K562 (cell line): ENCODE results near the gene DHRS3. TPM values are rescaled to one million over a fixed set of nuclear protein-coding genes. Genes with fewer than 3 reads are reported as not detected.

Experiments used
- ATAC-seq: fragments of 200-7000 bp; cut with Tn5 transposase; 3 replicates; pipeline ENCODE4 v1.9.1; 2020; ENCODE audit warnings: moderate library complexity
- BruUV-seq: library from RNA; stranded (reverse); fragments of 400-500 nt; replicated peaks from 2 replicates; lab custom pipeline; 2021; lab: Mats Ljungman, UMichigan
- CTCF ChIA-PET: fragments of 300-600 bp; formaldehyde crosslinking; extraction: SDS; loops from one replicate; lab custom pipeline; 2021; ENCODE audit warnings: low intra/inter-chr PET ratio; lab: Yijun Ruan, JAX
- POLR2A ChIA-PET: fragments of 300-600, 350-650 bp; sonication (Branson Sonifier 250); formaldehyde crosslinking; extraction: SDS; loops from one replicate; lab custom pipeline; 2021; ENCODE audit warnings: antibody characterized with exemption, inconsistent platforms; lab: Yijun Ruan, JAX
- DNase-seq, 4 experiments: peaks; one replicate each; pipeline versions ENCODE4 v3.0.0 to v3.0.0-alpha.2; 2011 to 2018; ENCODE audit warnings: low spot score in 3 of 4, mixed read lengths in 3 of 4; ENCODE audit errors: extremely low read depth in 1 of 4
- FAIRE-seq: peaks from 2 replicates; lab custom pipeline; 2011; peaks lifted over from hg19 to GRCh38; lab: Jason Lieb, UNC
- H2AFZ ChIP-seq: 2 replicates; pipeline ENCODE4 v1.6.0; 2011; ENCODE audit warnings: low read depth, low read length, control low read depth, inconsistent platforms
- H3K27ac ChIP-seq: fragments of 200-600 bp; 3 replicates; pipeline ENCODE4 v1.8.0; 2011; ENCODE audit warnings: low read depth, mild to moderate bottlenecking, control low read depth, inconsistent platforms, low read length, moderate library complexity, mixed read lengths; ENCODE audit errors: extremely low read depth
- H3K27me3 ChIP-seq, 2 experiments: fragments of 300-600 bp in 1 of 2; 2 replicates in 1 of 2; 3 replicates in 1 of 2; pipeline versions ENCODE4 v1.6.0 to v1.8.0; 2011; ENCODE audit warnings: inconsistent platforms in 2 of 2, low read length in 2 of 2, mild to moderate bottlenecking in 1 of 2, mixed read lengths in 1 of 2, moderate library complexity in 1 of 2; ENCODE audit not compliant: control insufficient read depth in 2 of 2, insufficient read depth in 2 of 2
- H3K36me3 ChIP-seq: fragments of 300-600 bp; 3 replicates; pipeline ENCODE4 v1.8.0; 2011; ENCODE audit warnings: mild to moderate bottlenecking, low read length, inconsistent platforms; ENCODE audit not compliant: control insufficient read depth, insufficient read depth
- H3K4me1 ChIP-seq, 2 experiments: fragments of 200-600 bp in 1 of 2; replicated peaks in 1 of 2; 2 replicates in 1 of 2; 3 replicates in 1 of 2; pipeline versions ENCODE4 v1.5.1 to v1.8.0; 2011; ENCODE audit warnings: inconsistent platforms in 2 of 2, low read length in 2 of 2, mild to moderate bottlenecking in 1 of 2, mixed read lengths in 1 of 2, moderate library complexity in 1 of 2; ENCODE audit not compliant: control insufficient read depth in 2 of 2, insufficient read depth in 2 of 2
- H3K4me2 ChIP-seq: 2 replicates; pipeline ENCODE4 v1.6.1; 2011; ENCODE audit warnings: low read length, control low read depth, inconsistent platforms, mixed read lengths; ENCODE audit not compliant: insufficient read depth
- H3K4me3 ChIP-seq: fragments of 200-600 bp; sonication (generic), shearing (Covaris generic); 2 replicates; pipeline ENCODE4 v1.5.1; 2016; ENCODE audit warnings: control low read depth, inconsistent platforms
- H3K79me2 ChIP-seq: fragments of 200-600 bp; 3 replicates; pipeline ENCODE4 v1.8.0; 2011; ENCODE audit warnings: low read length, inconsistent platforms; ENCODE audit not compliant: control insufficient read depth, insufficient read depth
- H3K9ac ChIP-seq, 2 experiments: 2 replicates each; pipeline versions ENCODE4 v1.6.0 to v1.6.1; 2011; ENCODE audit warnings: low read depth in 2 of 2, low read length in 2 of 2, control low read depth in 1 of 2, inconsistent platforms in 1 of 2, mild to moderate bottlenecking in 1 of 2, mixed read lengths in 1 of 2; ENCODE audit not compliant: insufficient read depth in 1 of 2
- H3K9me1 ChIP-seq: one replicate; pipeline ENCODE4 v1.6.0; 2011; ENCODE audit warnings: inconsistent platforms, mild to moderate bottlenecking, low read length, moderate library complexity; ENCODE audit not compliant: control insufficient read depth, insufficient read depth
- H3K9me3 ChIP-seq: replicated peaks from 2 replicates; pipeline ENCODE4 v1.5.1; 2011; ENCODE audit warnings: low read depth, low read length, inconsistent platforms; ENCODE audit not compliant: control insufficient read depth, insufficient read depth
- H4K20me1 ChIP-seq: replicated peaks from 2 replicates; pipeline ENCODE4 v1.6.1; 2011; ENCODE audit warnings: low read length, inconsistent platforms, mixed read lengths; ENCODE audit not compliant: control insufficient read depth, insufficient read depth
- POLR2B ChIP-seq: fragments of 450-650 bp; IDR thresholded peaks from 2 replicates; pipeline ENCODE4 v1.6.1; 2018; ENCODE audit warnings: low read depth; ENCODE audit not compliant: partially characterized antibody
- RBM15 ChIP-seq: fragments of 200-400 bp; formaldehyde crosslinking; IDR thresholded peaks from 2 replicates; pipeline ENCODE4 v1.6.1; 2018; ENCODE audit warnings: mild to moderate bottlenecking, low read length, moderate library complexity; ENCODE audit not compliant: insufficient read depth
- ZFP36 ChIP-seq: fragments of 150-350 bp; IDR thresholded peaks from 2 replicates; pipeline ENCODE4 v1.6.1; 2018; ENCODE audit warnings: low read length, low read depth; ENCODE audit not compliant: partially characterized antibody
- ZNF316 ChIP-seq: fragments of 450-650 bp; IDR thresholded peaks from 2 replicates; pipeline ENCODE4 v1.6.1; 2016
- WGBS: fragments of 100-300 bp; shearing (Covaris generic); methylation state at CpG from one replicate; pipeline ENCODE4 v1.1.6; 2016; ENCODE audit warnings: low coverage, mixed read lengths; ENCODE audit not compliant: insufficient coverage; ENCODE audit errors: missing lambda C conversion rate; 5-methylcytosine and 5-hydroxymethylcytosine counted together
- in situ Hi-C: fragments of 300-500 bp; cut with MboI; formaldehyde crosslinking; loops from 4 replicates; pipeline ENCODE4 v1.15.0; 2018; ENCODE audit warnings: inconsistent platforms, mixed read lengths
- intact Hi-C: fragments of 100-400 bp; cut with micrococcal nuclease; formaldehyde crosslinking; loops from 2 replicates; pipeline ENCODE4 v1.14.2; 2022
- polyA plus RNA-seq, 8 experiments: library from polyadenylated mRNA; depleted of rRNA in 4 of 8; stranded (reverse) in 5 of 8; unstranded in 3 of 8; fragments of >200 nt; fragmentation: Nextera tagmentation in 2 of 8; fragmentation: Illumina TruSeq in 1 of 8; extraction: Ambion mirVana in 2 of 8; extraction: Trizol in 1 of 8; gene quantifications; 2 replicates each; pipeline versions ENCODE4 v1.2.1 to v1.2.3, GENCODE V29; 2011 to 2014; ENCODE audit warnings: inconsistent platforms in 1 of 8, missing spikeins in 1 of 8
- total RNA-seq, 7 experiments: library from RNA; depleted of rRNA in 6 of 7; stranded (reverse); fragments of >200 nt in 6 of 7; fragmentation: Illumina TruSeq in 2 of 7; extraction: Trizol in 2 of 7; gene quantifications; 2 replicates each; pipeline versions ENCODE4 v1.2.1 to v1.2.3, GENCODE V29; 2011 to 2021; ENCODE audit warnings: low replicate concordance in 1 of 7
- TF ChIP-seq, protein P1 (sequence below): sonication (generic); formaldehyde crosslinking; IDR thresholded peaks from 2 replicates; pipeline ENCODE4 v1.8.0; 2022; ENCODE audit warnings: mild to moderate bottlenecking, low read depth, missing genetic modification reagents

The DHRS3 gene
- total and polyA plus RNA-seq, 9 of the 15 experiments (the other 6 are each of a cell fraction or from before 2014, with no cell fraction given): 21.0 to 116 (median 58.7) TPM

DNA sequence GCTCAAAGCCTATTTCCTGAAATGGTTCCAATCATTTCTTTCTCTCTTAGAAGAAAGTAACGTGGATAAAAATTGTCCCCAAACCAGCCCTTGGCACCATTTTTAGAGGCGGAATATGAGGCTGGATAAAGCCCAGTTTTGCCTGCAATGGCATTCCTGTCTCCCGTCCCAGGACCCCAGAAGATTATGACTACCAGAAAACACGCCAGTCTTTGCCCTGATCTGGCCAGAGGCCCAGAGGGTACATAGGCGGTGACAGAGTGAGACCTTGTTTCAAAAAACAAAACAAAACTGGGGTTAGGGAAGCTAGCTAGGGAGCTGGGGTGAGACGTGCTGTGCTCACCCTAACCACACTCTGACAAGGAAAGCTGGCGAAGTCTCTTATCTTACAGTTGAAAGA is 25.8 kb upstream of the DHRS3 start, which contains the start of gene AADACL4 (continued):
- TF ChIP-seq RBM15: no peak
- no peak for TF ChIP-seq POLR2B
- TF ChIP-seq ZFP36: no peak
- TF ChIP-seq, all 486 proteins: peak for 0

DNA sequence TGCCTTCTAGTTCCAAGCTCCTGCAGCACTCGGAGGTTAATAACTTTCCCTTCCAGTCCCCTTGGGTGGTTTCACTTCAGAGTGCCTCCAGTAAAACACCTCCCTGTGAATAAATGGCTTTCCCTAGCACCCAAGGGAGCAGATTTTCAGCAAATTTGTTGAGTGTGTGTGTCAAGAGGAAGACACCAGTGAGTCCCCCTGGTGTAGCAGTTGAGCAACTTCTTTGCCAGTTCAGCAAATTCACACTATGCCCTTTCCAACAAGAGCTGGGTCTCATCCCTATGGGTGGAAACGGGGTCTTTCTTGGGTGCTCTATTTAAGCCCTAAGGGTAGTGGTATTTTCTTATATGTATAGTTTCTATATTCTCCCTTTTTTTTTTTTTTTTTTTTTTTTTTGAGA is 25.1 kb upstream of the DHRS3 start:
- no TSS peak for BruUV-seq
- no peak overlapping the region for H2AFZ ChIP-seq

More for the DNA sequence above, 25.1 kb upstream of the DHRS3 start:
- H3K9me1 ChIP-seq: no peaks in the 10 kb centered on the region
- DNase-seq (no peak), ATAC-seq (no peak), FAIRE-seq (no peak)
- H3K4me2 ChIP-seq: no peak overlapping the region
- H3K9me3 ChIP-seq: peaks cover 25% of the 10 kb centered on the region
- in situ Hi-C loops (no loop called here), intact Hi-C loops (no loop called here)
- ChIA-PET CTCF (no interaction called here), POLR2A (interaction anchor here (0.8 to 1.4 kb wide), 3 partner anchors 14 to 220 kb away, joined by 3 to 4 read pairs (median 3); no protein-coding TSS in a partner anchor)
- no peak overlapping the region for H3K27ac ChIP-seq
- TF ChIP-seq, protein P1, sequence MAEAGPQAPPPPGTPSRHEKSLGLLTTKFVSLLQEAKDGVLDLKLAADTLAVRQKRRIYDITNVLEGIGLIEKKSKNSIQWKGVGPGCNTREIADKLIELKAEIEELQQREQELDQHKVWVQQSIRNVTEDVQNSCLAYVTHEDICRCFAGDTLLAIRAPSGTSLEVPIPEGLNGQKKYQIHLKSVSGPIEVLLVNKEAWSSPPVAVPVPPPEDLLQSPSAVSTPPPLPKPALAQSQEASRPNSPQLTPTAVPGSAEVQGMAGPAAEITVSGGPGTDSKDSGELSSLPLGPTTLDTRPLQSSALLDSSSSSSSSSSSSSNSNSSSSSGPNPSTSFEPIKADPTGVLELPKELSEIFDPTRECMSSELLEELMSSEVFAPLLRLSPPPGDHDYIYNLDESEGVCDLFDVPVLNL (CRISPR knock-in tag): no peak
- TF ChIP-seq ZNF316: peak; percentile 40
- no peaks in the 10 kb centered on the region for H4K20me1 ChIP-seq
- H3K36me3 ChIP-seq: peaks cover 14% of the 10 kb centered on the region; the same call in 2 of the 3 replicates
- 88% methylated on average over 2 of the region's 2 CpGs for WGBS
- no peaks in the 10 kb centered on the region for H3K79me2 ChIP-seq
- no peak overlapping the region for H3K4me3 ChIP-seq
- no peaks in the 10 kb centered on the region for H3K27me3 ChIP-seq
- H3K9ac ChIP-seq: no peak overlapping the region
- peaks cover 0 to 2% of the 10 kb centered on the region in 2 experiments; a peak in 1 of 5 replicates for H3K4me1 ChIP-seq
